ENCODE data around the gene SOWAHC.
"Not testable (repeated sequence)": the region's sequence is repeated elsewhere in the genome, so short reads cannot be mapped to it uniquely, and the experiment has no call there.

The SOWAHC gene

DNA sequence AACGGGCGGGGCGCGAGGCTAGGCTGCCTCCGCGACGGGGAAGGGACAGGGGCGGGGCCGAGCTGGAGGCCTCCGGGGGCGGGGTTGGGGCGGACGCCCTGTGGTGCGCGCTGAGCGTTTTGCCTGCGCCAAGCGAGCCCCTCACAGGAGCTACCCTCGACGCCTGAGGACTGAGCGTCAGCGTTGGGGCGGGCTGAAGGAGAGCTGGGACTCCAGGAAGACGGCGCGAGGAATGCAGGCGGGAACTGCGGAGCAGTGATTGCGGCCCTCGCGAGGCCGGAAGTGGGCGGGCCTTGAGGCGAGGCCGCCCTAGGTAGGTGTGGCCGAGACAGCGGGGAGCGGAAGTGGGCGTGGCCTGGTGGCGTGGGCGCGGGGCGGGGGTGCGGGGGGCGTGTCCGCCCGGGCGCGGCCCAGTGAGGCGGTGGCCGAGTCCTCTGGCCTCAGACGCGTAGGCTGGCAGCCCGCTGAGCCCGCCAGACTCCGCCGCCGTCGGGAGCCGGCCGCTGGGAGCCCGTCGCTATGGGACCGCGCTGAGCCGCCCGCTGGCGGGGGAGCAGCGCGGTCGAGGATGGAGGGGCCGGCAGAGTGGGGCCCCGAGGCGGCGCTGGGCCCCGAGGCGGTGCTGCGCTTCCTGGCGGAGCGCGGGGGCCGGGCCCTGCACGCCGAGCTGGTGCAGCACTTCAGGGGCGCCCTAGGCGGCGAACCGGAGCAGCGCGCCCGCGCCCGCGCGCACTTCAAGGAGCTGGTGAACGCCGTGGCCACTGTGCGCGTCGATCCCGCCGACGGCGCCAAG is at the start of gene SOWAHC, which contains the start of gene SEPTIN10:
Gene SOWAHC, plus strand, starts transcription at position 443 of the 793 bp plus-strand sequence. Its CDS starts 126 bp downstream, at position 569.
Gene SEPTIN10, minus strand, starts transcription at position 45 of the 793 bp plus-strand sequence. CDS start 139 bp downstream, outside the sequence.
- DNase-seq = peak; percentile 100

DNA sequence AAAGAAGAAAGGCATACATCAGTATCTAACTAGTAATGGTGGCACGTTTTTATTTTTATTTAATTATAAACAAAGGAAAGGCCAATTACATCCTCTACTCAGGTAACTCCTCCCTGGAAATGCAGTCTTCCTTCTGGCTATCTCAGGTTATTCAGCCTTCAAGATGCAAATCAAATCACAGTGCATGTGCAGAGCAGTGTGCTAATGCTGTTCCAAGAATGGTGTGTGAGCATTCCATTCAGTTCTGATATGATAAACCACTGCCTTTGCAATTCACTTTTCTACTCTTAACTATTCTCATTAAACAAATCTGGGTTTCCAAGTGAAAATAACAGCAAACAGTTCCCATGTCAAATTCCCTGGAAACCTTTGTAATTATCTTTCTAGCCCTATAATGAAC is 38.8 kb upstream of the SOWAHC start:
- DNase-seq = no peak

DNA sequence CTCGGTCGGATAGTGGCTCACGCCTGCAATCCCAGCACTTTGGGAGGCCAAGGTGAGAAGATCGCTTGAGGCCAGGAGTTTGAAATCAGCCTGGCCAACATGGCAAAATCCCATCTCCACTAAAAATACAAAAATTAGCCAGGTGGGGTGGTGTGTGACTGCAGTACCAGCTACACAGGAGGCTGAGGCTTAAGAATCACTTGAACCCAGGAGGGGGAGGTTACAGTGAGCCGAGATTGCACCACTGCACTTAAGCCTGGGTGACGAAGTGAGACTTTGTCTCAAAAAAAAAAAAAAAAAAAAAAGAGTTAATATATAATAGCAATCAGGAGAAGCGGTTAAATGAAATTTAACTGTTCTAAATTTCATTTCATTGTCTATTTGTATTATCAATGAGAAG is 36.5 kb upstream of the SOWAHC start:
- DNase-seq = not testable (repeated sequence)

DNA sequence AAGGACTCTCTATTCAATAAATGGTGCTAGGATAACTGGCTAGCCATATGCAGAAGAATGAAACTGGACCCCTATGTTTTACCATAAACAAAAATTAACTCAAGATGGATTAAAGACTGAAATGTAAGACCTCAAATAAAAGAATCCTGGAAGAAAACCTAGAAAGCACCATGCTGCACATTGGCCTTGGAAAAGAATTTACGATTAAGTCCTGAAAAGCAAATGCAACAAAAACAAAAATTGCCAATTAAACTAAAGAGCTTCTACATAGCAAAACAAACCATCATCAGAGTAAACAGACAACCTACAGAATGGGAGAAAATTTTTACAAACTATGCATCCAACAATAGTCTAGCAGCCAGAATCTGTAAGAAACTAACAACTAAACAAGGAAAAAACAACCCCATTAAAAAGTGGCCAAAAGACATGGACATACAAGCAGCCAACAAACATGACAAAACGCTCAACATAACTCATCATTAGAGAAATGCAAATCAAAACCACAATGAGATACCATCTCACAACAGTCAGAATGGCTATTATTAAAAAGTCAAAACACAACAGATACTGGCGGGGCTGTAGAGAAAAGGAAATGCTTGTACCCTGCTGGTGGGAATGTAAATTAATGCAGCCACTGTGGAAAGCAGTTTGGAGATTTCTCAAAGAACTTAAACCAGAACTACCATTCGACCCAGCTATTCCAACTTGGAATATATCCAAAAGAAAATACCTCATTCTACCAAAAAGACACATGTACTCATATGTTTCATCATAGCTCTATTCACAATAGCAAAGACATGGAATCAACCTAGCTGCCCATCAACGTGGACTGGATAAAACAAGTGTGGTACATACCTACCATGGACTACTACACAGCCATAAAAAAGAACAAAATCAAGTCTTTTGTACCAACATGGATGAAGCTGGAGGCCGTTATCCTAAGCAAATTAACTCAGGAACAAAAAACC is 31.0 kb upstream of the SOWAHC start:
- peak; percentile 44 for DNase-seq

DNA sequence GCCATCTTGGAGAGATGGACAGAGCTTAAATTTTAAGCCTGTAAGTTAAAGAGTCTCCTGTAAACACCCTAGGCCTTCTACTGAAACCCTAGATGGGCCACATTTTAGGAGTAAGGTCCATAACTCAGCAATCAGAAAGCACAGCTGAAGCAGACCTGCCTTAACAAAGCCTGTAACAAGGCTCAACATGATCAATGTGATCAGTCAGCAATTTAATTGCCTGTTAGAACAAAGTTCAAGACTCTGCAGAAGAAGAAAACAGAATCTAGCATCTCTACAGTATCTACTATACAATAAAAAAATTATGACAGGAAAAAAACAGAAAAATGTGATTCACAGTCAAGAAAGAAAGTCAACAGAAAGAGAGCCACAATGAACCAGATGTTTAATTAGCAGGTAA is 27.5 kb upstream of the SOWAHC start:
- no peak for DNase-seq

DNA sequence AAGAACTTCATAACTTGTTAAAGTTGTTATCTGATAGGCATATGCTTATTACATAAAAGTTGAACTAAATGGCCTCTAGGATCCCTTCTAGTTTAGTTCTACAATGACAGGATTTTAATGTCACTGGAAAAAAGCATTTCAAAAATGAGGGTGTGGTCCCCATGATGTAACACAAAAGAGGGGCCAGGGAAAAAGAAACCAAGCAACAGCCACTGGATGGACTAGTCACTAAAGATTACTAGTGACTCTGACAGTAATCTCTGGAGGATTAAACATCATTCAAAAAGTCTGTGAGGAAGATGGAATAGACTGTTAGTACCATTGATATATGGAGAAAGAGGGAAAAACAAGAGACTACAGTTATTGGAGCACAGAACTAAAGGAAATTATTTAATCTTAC is 23.0 kb upstream of the SOWAHC start:
- no peak for DNase-seq

GRCh38 chr2:109592905-109593304 is 21.3 kb upstream of the SOWAHC start:
- DNase-seq = no peak

DNA sequence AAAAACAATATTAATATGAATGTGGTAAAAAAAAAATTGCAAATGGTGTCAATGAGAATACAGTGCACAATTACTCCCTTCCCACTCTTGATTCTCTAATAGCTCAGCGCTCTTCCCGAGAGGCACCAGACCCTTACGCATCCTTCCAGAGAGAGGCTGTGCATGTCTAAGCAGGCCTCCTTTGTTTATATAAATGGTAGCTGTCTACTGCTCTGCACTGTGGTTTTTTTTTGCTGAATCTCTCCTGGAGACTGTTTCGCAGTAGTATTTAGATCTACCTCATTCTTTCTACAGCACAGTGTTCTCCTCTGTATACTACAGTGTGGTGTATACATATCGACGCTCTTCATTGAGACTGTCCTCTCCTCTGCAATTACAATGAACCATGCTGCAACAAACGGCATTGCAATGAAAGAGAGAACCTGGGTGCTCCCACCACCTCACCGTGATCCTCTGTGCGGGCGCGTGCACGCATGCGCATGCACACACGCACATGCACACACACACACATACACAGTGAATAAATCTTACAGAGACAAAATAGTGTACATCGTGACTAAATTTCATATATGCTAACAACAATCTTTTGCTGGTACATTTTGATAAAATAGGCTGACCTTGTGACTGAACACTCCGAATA is 19.8 kb upstream of the SOWAHC start:
- no peak for DNase-seq

GRCh38 chr2:109595644-109596043 is 18.5 kb upstream of the SOWAHC start:
- no peak for DNase-seq

GRCh38 chr2:109597283-109597682 is 16.9 kb upstream of the SOWAHC start:
- no peak for DNase-seq

DNA sequence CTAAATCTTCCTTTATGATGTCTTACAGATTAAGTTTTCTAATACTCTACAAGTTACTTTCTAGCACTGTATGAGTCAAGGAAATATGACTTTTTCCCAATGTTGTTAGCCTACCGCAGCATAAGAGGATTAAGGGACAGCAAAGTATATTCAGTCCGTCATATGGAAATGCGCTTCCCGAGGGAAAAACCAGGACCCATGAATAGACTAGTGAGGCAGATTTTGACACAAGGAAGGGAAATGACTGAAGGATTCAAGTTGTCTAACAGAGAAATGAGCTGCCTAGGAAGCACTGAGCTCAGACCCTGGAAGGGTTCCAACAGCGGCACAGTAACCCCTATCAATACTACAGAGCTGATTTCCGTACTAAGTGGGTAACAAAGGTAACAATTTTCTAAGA is 12.4 kb upstream of the SOWAHC start:
- DNase-seq = no peak

GRCh38 chr2:109602617-109603188 is 11.5 kb upstream of the SOWAHC start:
- DNase-seq = no peak

GRCh38 chr2:109604597-109604996 is 9.6 kb upstream of the SOWAHC start:
- DNase-seq = peak; percentile 44

GRCh38 chr2:109607766-109608165 is 6.4 kb upstream of the SOWAHC start:
- peak; percentile 33 for DNase-seq

DNA sequence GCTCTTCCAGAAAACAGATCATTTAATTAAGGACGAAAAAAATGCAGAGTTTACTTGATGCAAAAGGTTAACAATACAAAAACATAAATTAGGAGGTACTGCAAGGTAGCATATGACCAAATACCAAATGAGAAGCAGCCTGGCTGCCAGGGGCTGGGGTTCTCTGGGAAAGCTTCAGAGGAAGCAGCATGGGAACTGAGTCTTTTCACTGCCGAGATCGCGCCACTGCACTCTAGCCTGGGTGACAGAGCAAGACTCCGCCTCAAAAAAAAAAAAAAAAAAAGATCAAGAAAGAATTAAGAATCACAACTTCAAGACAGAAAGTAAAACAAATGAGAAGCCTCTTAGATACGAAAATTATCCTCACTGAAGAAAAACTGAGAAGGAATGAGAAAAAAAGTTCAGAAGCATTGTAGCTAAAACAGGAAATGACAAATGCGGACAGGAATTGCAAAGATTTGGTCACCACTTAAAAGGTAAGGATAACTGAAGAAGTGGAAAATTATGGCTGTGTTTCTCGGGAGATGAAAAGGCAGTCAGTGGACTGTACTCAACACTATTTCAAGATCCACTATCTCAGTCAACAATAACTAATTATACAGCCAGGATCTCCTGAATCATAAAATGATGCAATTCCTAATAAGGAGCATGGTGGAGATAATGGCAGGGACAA is 4.7 kb upstream of the SOWAHC start:
- DNase-seq = peak; percentile 80

- DNase-seq = peak; percentile 77
These were observed 2.6 kb upstream of the SOWAHC start for GRCh38 chr2:109611467-109612095.

- DNase-seq = peak; percentile 60
These were observed 863 bp upstream of the SOWAHC start for GRCh38 chr2:109613081-109613921.

GRCh38 chr2:109614715-109615636 is 812 bp downstream of the SOWAHC start:
- peak; percentile 11 for DNase-seq

- no peak for DNase-seq
These were observed 1.5 kb downstream of the SOWAHC start for GRCh38 chr2:109615637-109616144.
